ENCODE measurements around the gene PRORP. TPM values are rescaled to one million over a fixed set of nuclear protein-coding genes. Genes with fewer than 3 reads are reported as not detected.

Gene PRORP
- total RNA-seq, 3 donors from 2014 or later (not counting 1 experiment from before 2014, with no cell fraction given) = 18.3 to 35.8 (median 20.5) TPM

DNA sequence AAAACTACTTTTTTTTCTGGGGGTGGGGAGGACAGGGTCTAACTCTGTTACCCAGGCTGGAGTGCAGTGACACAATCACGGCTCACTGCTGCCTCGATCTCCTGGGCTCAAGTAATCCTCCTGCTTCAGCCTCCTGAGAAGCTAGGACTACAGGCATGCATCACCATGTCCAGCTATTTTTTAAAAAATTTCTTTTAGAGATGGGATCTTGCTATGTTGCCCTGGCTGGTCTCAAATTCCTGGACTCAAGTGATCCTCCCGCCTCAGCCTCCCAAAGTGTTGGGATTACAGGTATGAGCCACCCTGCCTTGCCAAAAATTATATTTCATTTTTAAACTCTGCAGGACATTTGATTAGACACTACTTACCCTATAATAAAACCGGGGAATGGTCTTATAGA lies 6.1 kb upstream of the PRORP start:
- peaks cover 32% of the 10 kb centered on the region for H3K36me3 ChIP-seq (ENCODE audit: control insufficient read depth, insufficient read depth, low read length)
- peaks cover 53 to 56% of the 10 kb centered on the region in 2 donors for H3K4me1 Mint-ChIP-seq

GRCh38 chr14:35117112-35117511 lies 5.2 kb upstream of the PRORP start:
- no peak for TF ChIP-seq CTCF (IDR thresholded peaks at IDR 0.05)
- Mint-ChIP-seq H3K4me3 (no peak overlapping the region), H3K36me3 (peaks cover 7% of the 10 kb centered on the region), H3K27ac (peak overlapping the region; percentile 31 to 70), H3K9me3 (no peaks in the 10 kb centered on the region), H3K27me3 (ENCODE audit: low read depth in 2 of 2) (no peaks in the 10 kb centered on the region), H3K4me1 (peaks cover 50 to 53% of the 10 kb centered on the region in 2 donors)
- H3K36me3 ChIP-seq (ENCODE audit: control insufficient read depth, insufficient read depth, low read length) = peaks cover 23% of the 10 kb centered on the region
- H3K27ac ChIP-seq (ENCODE audit: low read length) = no peak overlapping the region
- H3K9me3 ChIP-seq (ENCODE audit: control insufficient read depth, insufficient read depth, low read length) = no peaks in the 10 kb centered on the region
- no peaks in the 10 kb centered on the region for H3K27me3 ChIP-seq (ENCODE audit: control insufficient read depth, insufficient read depth, low read length)
- WGBS (ENCODE audit: insufficient coverage) = 96% methylated on average over 2 of the region's 2 CpGs
- DNase-seq (no peak), ATAC-seq (no peak)
- intact Hi-C loops (cut with micrococcal nuclease) = no loop called here
- peaks cover 19% of the 10 kb centered on the region for H3K4me1 ChIP-seq (ENCODE audit: control insufficient read depth, insufficient read depth, low read length)
- no peak overlapping the region for H3K4me3 ChIP-seq (ENCODE audit: low read length)

More for the DNA sequence above, 6.1 kb upstream of the PRORP start:
- 98% methylated on average over 3 of the region's 4 CpGs for WGBS (ENCODE audit: insufficient coverage)
- no peak overlapping the region for H3K4me3 Mint-ChIP-seq
- no peak overlapping the region for H3K4me3 ChIP-seq (ENCODE audit: low read length)
- H3K27me3 Mint-ChIP-seq (ENCODE audit: low read depth in 2 of 2) = no peaks in the 10 kb centered on the region
- peaks cover 16% of the 10 kb centered on the region for H3K4me1 ChIP-seq (ENCODE audit: control insufficient read depth, insufficient read depth, low read length)
- no peak for TF ChIP-seq CTCF (IDR thresholded peaks at IDR 0.05)
- intact Hi-C loops (cut with micrococcal nuclease) = no loop called here
- DNase-seq (no peak), ATAC-seq (no peak)
- peaks cover 14% of the 10 kb centered on the region for H3K36me3 Mint-ChIP-seq
- H3K9me3 Mint-ChIP-seq = no peaks in the 10 kb centered on the region
- H3K27ac ChIP-seq (ENCODE audit: low read length) = no peak overlapping the region
- H3K27me3 ChIP-seq (ENCODE audit: control insufficient read depth, insufficient read depth, low read length) = no peaks in the 10 kb centered on the region
- no peaks in the 10 kb centered on the region for H3K9me3 ChIP-seq (ENCODE audit: control insufficient read depth, insufficient read depth, low read length)
- H3K27ac Mint-ChIP-seq = no peak overlapping the region

- ATAC-seq (no peak), DNase-seq (peak in 1 of 2 donors; percentile 16)
- no peaks in the 10 kb centered on the region for H3K36me3 Mint-ChIP-seq
- Histone ChIP-seq H3K9me3 (ENCODE audit: control insufficient read depth, insufficient read depth, low read length) (no peaks in the 10 kb centered on the region), H3K36me3 (ENCODE audit: control insufficient read depth, insufficient read depth, low read length) (peaks cover under 1% of the 10 kb centered on the region), H3K27ac (ENCODE audit: low read length) (peak overlapping the region; percentile 96), H3K27me3 (ENCODE audit: control insufficient read depth, insufficient read depth, low read length) (no peaks in the 10 kb centered on the region), H3K4me3 (ENCODE audit: low read length) (peak overlapping the region; percentile 72), H3K4me1 (ENCODE audit: control insufficient read depth, insufficient read depth, low read length) (peaks cover 33% of the 10 kb centered on the region)
- no peak for TF ChIP-seq CTCF (IDR thresholded peaks at IDR 0.05)
- 26% methylated on average over 33 of the region's 34 CpGs for WGBS (ENCODE audit: insufficient coverage)
- peak overlapping the region; percentile 99 for H3K27ac Mint-ChIP-seq
- H3K9me3 Mint-ChIP-seq = no peaks in the 10 kb centered on the region
- H3K4me3 Mint-ChIP-seq = peak overlapping the region; percentile 97
- no peaks in the 10 kb centered on the region for H3K27me3 Mint-ChIP-seq (ENCODE audit: low read depth in 2 of 2)
- intact Hi-C loops (cut with micrococcal nuclease) = loop anchor here (5.0 to 10.0 kb wide), 3 partner anchors 246 to 706 kb away; partner anchors contain the start of genes BAZ1A and BRMS1L
- H3K4me1 Mint-ChIP-seq = peaks cover 60 to 62% of the 10 kb centered on the region in 2 donors
These were observed 1.1 kb upstream of the PRORP start for GRCh38 chr14:35121026-35121886.
